Stimulated activated CD8-positive, alpha-beta memory T cell treated with anti-CD3 and anti-CD28 coated beads, Interleukin-4, amount 100 ng/mL, for 4 hours (primary cell): ENCODE data around the gene PACS2.

Source experiments
- DNase-seq, 2 donors: peaks; one replicate each; pipeline ENCODE4 v3.0.0-alpha.2; 2020; ENCODE audit warnings: low read depth in 2 of 2, low spot score in 1 of 2

Gene PACS2

DNA sequence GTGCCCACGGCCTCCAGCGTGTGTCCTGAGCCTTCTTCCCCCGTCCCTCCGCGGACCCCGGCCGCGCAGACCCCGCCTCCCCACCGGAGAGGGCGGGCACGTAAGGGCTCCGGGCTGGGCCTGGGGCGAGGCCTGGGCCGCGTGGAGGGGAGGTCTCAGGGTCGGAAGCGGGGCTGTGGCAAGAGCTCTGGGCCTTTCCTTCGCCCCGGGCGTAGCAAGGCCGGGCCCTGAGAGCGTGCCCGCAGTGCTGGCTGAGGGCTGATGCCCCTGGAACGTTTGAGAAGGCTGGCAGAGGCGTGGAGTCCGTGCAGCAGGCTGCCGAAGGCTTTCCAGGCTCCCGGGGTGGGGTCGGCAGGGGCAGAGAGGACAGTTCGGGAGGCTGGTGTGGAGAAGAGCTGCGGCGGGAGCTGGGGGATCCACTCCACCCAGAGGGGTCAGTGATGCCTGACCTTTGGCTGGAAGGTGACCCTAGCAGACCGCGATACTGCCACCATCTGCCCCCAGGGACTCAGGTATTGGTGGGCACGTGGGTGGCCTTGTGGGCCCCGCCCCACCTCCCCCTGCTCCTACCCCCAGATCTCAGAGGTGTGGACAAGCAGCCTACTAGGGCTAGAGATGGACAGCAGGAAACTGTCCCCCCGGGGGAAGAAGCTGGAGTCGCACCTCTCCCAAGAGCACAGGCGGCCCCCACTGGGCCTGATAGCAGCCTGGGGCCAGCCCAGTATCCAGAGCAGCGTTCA, 84.3 kb downstream of the PACS2 start:
- no peak for DNase-seq

GRCh38 chr14:105399466-105399775, 84.9 kb downstream of the PACS2 start:
- DNase-seq, result no peak

DNA sequence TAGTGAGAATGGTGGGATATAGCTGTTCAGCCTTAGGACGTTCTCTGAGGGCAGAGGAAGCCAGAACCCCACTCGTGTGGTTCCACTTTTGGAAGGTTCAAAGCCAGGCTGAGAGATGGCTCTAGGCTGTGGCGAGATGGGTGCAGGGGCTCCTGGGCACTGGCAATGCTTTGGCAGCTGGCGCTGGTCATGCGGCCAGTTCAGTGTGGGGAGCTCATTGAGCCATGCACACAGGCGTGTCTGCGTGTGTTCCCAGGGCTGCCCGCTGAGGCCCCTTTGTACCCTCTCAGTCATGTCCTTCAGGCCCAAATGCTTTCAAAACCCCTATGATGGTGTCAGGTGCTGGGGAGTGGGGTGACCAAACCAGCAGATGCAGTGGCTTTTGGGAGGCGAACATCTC, 85.5 kb downstream of the PACS2 start:
- DNase-seq, result no peak

DNA sequence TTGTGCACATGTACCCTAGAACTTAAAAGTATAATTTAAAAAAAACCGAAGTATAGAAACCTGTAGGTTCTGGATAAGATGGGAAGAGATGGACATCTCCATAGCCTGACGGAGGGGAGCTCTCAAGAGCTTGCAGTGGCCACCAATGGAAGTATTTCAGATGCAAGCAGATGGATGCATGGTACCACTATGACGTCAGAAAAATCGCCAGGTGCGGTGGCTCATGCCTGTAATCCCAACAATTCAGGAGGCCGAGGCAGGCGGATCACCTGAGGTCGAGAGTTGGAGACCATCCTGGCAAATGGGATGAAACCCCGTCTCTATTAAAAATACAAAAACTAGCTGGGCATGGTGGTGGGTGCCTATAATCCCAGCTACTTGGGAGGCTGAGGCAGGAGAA, 87.2 kb downstream of the PACS2 start:
- DNase-seq, result no peak

DNA sequence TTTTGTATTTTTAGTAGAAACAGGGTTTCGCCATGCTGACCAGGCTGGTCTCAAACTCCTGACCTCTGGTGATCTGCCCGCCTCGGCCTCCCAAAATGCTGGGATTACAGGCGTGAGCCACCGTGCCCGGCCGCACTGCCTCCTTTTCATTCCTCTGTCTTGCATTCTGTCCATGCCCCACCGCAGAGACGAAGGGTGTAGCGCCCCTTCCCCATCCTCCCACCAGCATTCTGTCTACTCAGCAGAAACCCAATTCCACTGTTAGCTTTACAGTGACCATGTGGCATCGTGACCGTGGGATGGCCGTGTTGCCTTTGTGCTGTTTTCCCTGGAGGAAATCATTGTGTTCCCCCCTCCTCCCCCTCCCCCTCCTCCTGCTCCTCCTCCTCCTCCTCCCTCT, 94.0 kb downstream of the PACS2 start:
- no peak for DNase-seq

DNA sequence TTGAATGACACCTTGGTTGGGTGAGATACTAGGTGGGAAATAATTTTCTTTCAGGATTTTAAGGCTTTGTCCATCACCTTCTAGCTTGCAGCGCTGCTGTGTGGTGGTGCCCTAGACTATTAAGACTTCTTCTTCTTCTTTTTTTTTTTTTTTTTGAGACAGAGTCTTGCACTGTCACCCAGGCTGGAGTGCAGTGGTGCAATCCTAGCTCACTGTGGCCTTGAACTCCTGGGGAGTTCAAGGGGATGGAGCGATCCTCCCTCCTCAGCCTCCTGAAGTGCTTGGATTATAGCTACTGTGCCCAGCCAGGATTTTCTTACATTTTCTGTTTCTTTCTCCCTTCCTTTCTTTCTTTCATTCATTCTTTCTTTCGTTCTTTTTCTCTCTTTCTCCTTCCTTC, 94.8 kb downstream of the PACS2 start:
- DNase-seq, result no peak

GRCh38 chr14:105410642-105411016, 96.1 kb downstream of the PACS2 start:
- no peak for DNase-seq

GRCh38 chr14:105411017-105411941, 96.7 kb downstream of the PACS2 start:
- no peak for DNase-seq

DNA sequence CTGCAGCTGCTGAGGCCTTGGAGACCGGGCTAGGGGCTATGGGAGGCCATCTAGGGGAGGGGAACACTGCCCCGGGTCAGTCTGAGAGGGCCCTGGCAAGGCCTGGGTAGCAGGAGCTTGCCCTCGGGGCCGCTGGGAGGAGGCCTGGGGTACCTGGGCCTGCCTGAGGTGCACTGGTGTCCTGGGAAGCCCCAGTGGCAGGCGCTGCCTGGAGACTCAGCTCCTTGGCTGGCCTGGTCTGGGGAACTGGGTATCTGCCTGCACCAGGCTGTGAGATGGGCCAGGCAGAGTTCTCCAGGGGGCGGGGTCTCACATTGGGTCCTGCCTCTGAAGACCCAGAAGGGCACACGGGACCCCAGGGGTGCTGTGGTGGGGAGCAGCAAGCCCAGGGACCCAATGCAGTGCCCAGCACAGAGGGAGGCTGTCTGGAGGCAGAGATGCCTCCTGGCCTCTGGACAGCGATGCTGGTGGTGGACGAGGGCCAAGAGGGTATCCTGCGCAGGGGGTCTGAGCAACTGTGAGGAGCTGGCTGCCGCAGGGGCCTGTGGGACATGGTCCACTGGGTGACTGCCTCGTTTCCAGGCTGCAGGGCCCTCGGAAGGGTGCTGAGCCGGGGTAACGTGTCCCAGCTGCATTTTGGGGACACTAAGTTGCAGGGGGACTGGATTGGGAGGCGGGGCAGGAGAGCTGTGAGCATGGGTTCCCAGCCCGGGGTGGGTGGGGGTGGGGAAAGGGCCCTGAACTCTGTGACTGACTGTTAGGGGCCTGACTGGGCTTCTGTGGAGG, 97.6 kb downstream of the PACS2 start:
- no peak for DNase-seq

DNA sequence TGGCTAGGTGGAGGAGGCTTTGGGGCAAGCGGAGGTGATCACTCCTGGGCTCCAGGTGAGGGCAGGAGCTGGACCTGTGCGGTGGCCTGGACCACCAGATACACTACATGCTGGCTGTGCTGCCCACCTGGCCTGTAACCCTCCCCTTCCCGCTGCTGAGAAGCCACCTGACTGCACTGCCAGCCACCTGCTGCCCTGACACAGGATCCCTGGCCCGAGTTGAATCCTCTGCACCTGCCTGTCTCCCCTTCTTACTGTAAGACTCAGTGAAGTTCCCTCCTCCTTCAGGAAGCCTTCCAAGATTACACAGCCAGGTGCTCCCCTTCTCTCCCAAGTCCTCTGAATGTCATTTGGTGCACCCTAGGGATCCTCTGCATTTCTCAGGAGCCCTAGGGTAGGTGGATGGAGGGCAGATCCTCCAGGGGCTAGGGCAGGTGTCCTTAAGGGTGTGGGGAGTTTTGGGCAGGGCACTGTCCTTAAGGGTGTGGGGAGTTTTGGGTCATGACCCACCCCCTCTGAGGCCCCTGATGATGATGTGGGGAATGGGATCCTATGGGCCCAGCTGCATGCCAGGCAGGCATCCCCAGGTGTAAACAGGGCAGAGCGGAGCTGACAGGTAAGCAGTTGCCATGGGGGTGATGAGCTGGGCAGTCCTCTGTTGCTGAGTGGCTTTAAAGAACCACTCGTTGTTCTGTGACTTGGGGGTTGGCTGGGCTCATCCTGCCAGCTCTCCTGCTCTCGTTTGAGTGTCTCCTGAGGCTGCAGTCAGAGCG, 98.4 kb downstream of the PACS2 start:
- DNase-seq, result no peak

- no peak for DNase-seq
These were observed 99.0 kb downstream of the PACS2 start for GRCh38 chr14:105413544-105413886.

DNA sequence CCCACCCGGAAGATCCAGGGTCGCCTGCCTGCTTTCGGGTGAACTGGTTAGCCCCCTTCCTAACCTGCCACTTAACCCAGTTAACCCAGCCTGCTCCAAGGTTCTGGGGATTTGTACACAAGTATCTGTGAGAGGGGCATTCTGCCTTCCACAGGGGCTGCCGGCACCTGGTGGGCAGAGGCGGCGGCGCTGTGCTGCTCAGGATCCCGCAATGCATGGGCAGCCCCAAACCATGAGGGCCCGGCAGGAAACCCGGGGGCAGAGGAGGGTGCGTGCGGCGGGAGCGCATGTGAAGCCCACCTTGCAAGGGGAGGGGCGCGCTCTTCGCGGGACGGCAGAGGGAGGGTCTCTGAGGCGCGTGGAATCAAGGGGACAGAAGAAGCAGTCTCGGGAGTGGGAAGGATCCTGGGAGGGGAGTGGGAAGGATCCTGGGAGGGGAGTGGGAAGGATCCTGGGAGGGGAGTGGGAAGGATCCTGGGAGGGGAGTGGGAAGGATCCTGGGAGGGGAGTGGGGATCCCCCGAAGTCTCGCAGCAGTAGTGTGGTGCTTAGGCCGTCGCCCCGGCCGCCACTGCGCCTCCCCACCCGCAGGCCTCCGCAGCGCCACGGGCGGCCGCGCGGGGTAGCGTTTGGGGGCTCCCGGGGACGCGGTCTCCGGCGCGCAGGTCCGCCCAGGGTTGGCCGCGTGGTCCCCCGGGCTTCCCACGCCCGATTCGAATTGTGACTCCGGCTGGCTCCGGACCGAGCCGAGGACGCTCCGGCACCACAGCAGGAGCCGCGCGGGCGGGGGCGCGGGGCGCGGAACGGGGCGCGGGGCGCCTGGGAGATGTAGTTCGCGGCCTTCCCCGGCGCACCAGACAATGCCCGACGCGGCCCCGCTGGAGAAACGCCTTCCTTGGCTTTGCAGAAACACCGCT, 100.2 kb downstream of the PACS2 start:
- peak; percentile 17 to 33 for DNase-seq

DNA sequence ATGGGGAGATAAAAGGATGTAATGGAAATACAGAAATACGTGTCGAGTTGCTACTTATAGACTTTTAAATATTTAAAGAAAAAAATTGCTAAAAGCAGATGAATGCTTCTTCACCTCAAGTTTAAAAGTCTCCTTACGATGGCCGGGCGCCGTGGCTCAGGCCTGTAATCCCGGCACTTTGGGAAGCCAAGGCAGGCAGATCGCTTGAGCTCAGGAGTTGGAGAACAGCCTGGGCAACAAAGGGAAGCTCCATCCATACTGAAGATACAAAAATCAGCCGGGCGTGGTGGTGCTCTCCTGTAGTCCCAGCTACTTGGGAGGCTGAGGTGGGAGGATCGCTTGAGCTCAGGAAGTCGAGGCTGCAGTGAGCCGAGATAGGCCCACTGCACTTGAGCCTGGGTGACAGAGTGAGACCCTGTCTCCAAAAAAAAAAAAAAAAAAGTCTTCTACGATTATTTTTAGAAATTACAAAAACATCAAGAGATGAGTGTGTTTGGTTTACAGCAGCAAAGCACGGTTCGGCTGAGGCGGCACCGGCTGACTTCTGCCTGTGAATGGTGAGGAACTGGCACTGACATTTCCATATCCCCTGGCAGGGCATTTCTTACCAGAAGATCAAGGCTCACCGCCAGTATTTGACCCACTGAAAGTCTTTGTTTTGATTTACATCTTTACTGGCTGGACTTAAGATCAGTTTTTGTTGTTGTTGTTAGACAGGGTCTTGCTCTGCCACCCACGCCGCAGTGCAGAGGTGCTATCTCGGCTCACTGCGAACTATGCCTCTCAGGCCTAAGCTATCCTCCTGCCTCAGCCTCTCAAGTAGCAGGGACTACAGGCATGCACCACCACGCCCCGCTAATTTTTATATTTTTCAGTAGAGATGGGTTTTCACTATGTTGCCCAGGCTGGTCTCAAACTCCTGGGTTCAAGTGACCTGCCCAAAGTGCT, 101.2 kb downstream of the PACS2 start:
- DNase-seq, result no peak

GRCh38 chr14:105416671-105417070, 102.1 kb downstream of the PACS2 start:
- DNase-seq, result no peak

GRCh38 chr14:105417690-105418121, 103.2 kb downstream of the PACS2 start:
- DNase-seq, result no peak

GRCh38 chr14:105418269-105419194, 104.0 kb downstream of the PACS2 start:
- DNase-seq, result no peak

GRCh38 chr14:105419195-105420091, 104.9 kb downstream of the PACS2 start, which contains the start of gene MTA1:
Gene MTA1 (plus strand): TSS chr14:105419827. CDS start chr14:105420036, 209 bp downstream.
- peak in 1 of 2 donors; percentile 17 for DNase-seq
